Measurements from ENCODE around the gene NDEL1. TPM values are rescaled to one million over a fixed set of nuclear protein-coding genes. Genes with fewer than 3 reads are reported as not detected.

Gene NDEL1
- total and polyA plus RNA-seq, 4 donors, result 25.2 to 101 (median 55.5) TPM

GRCh38 chr17:8409966-8410882 is 25.5 kb upstream of the NDEL1 start:
- 20 to 27% methylated on average over 17 to 19 of the region's 19 CpGs for WGBS, 2 donors
- Histone ChIP-seq H3K4me3 (no peak overlapping the region), H3K27me3 (ENCODE audit: control insufficient read depth in 3 of 3, insufficient read depth in 3 of 3, low read length in 2 of 3) (no peaks in the 10 kb centered on the region), H3K36me3 (ENCODE audit: control insufficient read depth in 4 of 4, insufficient read depth in 4 of 4, low read length in 4 of 4) (no peaks in the 10 kb centered on the region), H3K27ac (ENCODE audit: low read depth in 1 of 2, low read length in 1 of 2) (peak overlapping the region in 1 of 2 donors; percentile 39), H3K4me1 (ENCODE audit: control insufficient read depth in 5 of 5, insufficient read depth in 5 of 5, low read length in 5 of 5) (no peaks in the 10 kb centered on the region), H3K9me3 (ENCODE audit: control insufficient read depth in 4 of 4, insufficient read depth in 3 of 4, low read length in 3 of 4) (no peaks in the 10 kb centered on the region), H3K9ac (ENCODE audit: insufficient read depth in 1 of 2, low read length in 2 of 2) (no peak overlapping the region)
- peak; percentile 90 for TF ChIP-seq CTCF (IDR thresholded peaks at IDR 0.05; ENCODE audit: control extremely low read depth, extremely low read depth)
- ATAC-seq (ENCODE audit: insufficient read depth, low FRiP score), result peak; percentile 89
- peak; percentile 92 to 94 (median 93) for DNase-seq

DNA sequence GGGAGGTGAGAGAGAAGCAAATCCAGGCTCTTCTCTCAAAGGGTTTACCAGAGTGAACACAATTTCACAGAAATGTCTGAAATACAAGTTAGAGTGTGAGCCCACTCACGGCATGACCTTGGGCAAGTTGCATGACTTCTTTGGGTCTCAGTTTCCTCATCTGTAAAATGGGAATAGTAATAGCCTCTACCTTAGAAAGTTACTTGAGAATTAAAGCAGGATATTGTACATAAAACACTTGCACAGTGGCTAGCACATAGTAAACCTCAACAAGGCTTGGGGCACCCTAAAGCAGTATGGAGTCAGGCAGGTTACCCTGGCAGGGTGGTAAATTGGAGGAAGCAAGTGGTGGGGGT is 24.8 kb upstream of the NDEL1 start:
- no peak for TF ChIP-seq CTCF (IDR thresholded peaks at IDR 0.05; ENCODE audit: control extremely low read depth, extremely low read depth)
- no peak overlapping the region for H3K4me3 ChIP-seq
- DNase-seq (no peak), ATAC-seq (ENCODE audit: insufficient read depth, low FRiP score) (no peak)
- H3K4me1 ChIP-seq (ENCODE audit: control insufficient read depth in 5 of 5, insufficient read depth in 5 of 5, low read length in 5 of 5), result no peaks in the 10 kb centered on the region
- no peak overlapping the region for H3K9ac ChIP-seq (ENCODE audit: insufficient read depth in 1 of 2, low read length in 2 of 2)
- WGBS, 2 donors, result 84 to 88% methylated on average over 1 of the region's 1 CpG
- H3K9me3 ChIP-seq (ENCODE audit: control insufficient read depth in 4 of 4, insufficient read depth in 3 of 4, low read length in 3 of 4), result no peaks in the 10 kb centered on the region
- H3K27me3 ChIP-seq (ENCODE audit: control insufficient read depth in 3 of 3, insufficient read depth in 3 of 3, low read length in 2 of 3), result no peaks in the 10 kb centered on the region
- no peaks in the 10 kb centered on the region for H3K36me3 ChIP-seq (ENCODE audit: control insufficient read depth in 4 of 4, insufficient read depth in 4 of 4, low read length in 4 of 4)
- H3K27ac ChIP-seq (ENCODE audit: low read depth in 1 of 2, low read length in 1 of 2), result no peak overlapping the region

DNA sequence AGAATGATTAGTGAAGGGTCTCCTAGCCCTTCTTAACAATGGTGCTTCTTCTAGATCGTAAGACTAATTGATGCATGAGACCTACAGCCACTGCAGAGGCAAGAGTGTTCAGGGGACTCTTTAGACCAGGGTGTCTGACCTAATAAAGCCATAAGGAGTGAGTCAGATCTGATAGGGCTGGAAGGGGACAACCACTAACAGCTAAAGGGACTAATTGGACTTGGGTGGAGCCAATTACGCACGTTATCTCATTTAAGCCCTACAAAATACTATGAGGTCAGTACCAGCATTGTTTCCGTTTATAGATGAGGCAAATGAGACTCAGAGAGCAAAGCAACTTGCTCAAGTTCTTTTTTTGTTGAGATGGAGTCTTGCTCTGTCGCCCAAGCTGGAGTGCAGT is 23.6 kb upstream of the NDEL1 start:
- Histone ChIP-seq H3K36me3 (ENCODE audit: control insufficient read depth in 4 of 4, insufficient read depth in 4 of 4, low read length in 4 of 4) (no peaks in the 10 kb centered on the region), H3K9ac (ENCODE audit: insufficient read depth in 1 of 2, low read length in 2 of 2) (no peak overlapping the region), H3K27me3 (ENCODE audit: control insufficient read depth in 3 of 3, insufficient read depth in 3 of 3, low read length in 2 of 3) (peaks cover 0 to 4% (median 0%) of the 10 kb centered on the region in 3 donors), H3K4me1 (ENCODE audit: control insufficient read depth in 5 of 5, insufficient read depth in 5 of 5, low read length in 5 of 5) (no peaks in the 10 kb centered on the region), H3K9me3 (ENCODE audit: control insufficient read depth in 4 of 4, insufficient read depth in 3 of 4, low read length in 3 of 4) (no peaks in the 10 kb centered on the region), H3K27ac (ENCODE audit: low read depth in 1 of 2, low read length in 1 of 2) (no peak overlapping the region), H3K4me3 (no peak overlapping the region)
- ATAC-seq (ENCODE audit: insufficient read depth, low FRiP score) (no peak), DNase-seq (no peak)
- WGBS, 2 donors, result 79 to 82% methylated on average over 5 of the region's 5 CpGs
- no peak for TF ChIP-seq CTCF (IDR thresholded peaks at IDR 0.05; ENCODE audit: control extremely low read depth, extremely low read depth)
